D721Med (cell line): ENCODE measurements around the gene CNKSR2.

ENCODE experiments used
- DNase-seq: peaks from one replicate; pipeline ENCODE4 v3.0.0; 2011; ENCODE audit warnings: low spot score; ENCODE audit not compliant: insufficient read length
- FAIRE-seq: peaks from 2 replicates; lab custom pipeline; 2011; peaks lifted over from hg19 to GRCh38; lab: Jason Lieb, UNC
- TF ChIP-seq, protein P1 (sequence below): IDR thresholded peaks from 2 replicates; pipeline ENCODE4 v1.5.1; 2012; ENCODE audit warnings: mild to moderate bottlenecking, control low read depth; ENCODE audit not compliant: insufficient read depth; ENCODE audit errors: missing control alignments

CNKSR2 gene

DNA sequence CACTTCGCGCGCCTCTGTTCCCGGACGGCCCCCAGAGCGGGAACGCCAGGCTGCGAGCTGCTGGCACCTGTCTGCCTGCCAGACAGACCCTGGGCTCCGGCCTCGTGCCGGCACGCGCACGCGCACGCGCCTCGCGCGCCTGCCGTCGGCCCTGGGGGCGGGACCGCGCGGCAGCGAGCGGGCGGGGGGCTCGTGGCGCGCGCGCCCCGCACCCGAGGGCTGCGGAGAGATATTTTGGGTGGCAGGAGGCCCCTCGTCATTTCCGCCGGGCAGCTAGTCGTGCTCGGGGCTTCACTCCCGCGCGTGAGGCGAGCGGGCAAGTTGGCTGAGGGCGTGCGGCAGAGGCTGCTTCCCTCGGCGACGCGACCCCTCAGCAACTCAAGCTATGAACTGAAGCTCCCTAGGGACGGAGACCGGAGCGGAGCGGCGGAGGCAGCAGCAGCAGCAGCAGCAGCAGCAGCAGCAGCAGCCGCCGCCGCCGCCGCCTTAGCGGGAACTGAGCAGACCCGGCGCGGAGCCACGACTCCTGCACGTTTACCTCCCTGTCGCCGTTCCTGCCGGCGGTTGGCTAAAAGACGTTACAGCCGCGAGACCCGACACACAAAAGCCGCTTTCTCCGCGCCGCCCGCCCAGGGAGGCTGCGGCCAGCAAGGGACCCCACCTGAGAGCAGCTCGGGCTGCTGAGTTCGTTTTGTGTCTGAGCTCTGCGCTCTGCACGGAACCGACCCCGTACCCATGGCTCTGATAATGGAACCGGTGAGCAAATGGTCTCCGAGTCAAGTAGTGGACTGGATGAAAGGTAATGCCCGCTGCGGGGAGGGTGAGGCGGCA lies at the start of gene CNKSR2:
CNKSR2 (plus strand) TSS at position 256 of the 831 bp plus-strand sequence; CDS start at position 736, 480 bp downstream.
- TF ChIP-seq, protein P1, sequence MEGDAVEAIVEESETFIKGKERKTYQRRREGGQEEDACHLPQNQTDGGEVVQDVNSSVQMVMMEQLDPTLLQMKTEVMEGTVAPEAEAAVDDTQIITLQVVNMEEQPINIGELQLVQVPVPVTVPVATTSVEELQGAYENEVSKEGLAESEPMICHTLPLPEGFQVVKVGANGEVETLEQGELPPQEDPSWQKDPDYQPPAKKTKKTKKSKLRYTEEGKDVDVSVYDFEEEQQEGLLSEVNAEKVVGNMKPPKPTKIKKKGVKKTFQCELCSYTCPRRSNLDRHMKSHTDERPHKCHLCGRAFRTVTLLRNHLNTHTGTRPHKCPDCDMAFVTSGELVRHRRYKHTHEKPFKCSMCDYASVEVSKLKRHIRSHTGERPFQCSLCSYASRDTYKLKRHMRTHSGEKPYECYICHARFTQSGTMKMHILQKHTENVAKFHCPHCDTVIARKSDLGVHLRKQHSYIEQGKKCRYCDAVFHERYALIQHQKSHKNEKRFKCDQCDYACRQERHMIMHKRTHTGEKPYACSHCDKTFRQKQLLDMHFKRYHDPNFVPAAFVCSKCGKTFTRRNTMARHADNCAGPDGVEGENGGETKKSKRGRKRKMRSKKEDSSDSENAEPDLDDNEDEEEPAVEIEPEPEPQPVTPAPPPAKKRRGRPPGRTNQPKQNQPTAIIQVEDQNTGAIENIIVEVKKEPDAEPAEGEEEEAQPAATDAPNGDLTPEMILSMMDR = no peak
- FAIRE-seq (no peak), DNase-seq (peak; percentile 22)

DNA sequence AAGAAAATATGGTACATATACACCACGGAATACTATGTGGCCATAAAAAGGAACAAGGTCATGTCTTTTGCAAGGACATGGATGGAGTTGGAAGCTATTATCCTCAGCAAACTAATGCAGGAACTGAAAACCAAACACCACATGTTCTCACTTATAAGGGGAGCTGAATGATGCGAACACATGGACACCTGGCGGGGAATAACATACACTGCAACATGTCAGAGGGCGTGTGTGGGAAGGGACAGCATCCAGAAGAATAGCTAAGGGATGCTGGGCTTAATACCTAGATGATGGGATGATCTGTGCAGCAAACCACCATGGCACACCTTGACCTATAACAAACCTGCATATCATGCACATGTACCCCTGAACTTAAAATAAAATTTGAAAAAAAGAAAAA lies 19.5 kb upstream of the CNKSR2 start:
- DNase-seq = no peak
- no peak for FAIRE-seq
- TF ChIP-seq, protein P1 = no peak

DNA sequence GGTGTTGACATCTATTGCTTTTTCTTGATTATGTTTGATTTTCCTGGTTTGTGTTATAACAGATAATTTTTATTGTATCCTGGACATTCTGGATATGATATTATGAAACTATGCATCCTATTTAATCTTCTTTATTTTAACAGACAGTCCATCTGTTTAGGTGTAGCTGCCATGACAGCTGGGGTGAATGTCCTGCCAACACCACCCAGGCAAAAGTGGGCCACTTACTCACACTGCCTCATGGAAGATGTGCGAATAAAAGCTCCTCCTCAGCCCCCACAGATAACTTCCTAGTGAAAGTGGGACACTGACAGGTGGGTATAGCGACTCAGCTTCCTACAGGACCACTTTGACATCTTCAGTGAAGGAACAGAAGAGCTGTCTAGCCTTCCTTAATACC lies 18.4 kb upstream of the CNKSR2 start:
- FAIRE-seq = no peak
- TF ChIP-seq, protein P1 = no peak
- no peak for DNase-seq

- no peak for DNase-seq
- no peak for FAIRE-seq
- TF ChIP-seq, protein P1 = no peak
Measured at GRCh38 chrX:21369613-21370012, 4.6 kb upstream of the CNKSR2 start.

GRCh38 chrX:21373001-21373400 lies 1.2 kb upstream of the CNKSR2 start:
- FAIRE-seq (no peak), DNase-seq (no peak)
- TF ChIP-seq, protein P1 = no peak

- no peak for DNase-seq
- TF ChIP-seq, protein P1 = no peak
- no peak for FAIRE-seq
Measured at GRCh38 chrX:21373637-21374162, 518 bp upstream of the CNKSR2 start.
